ENCODE results near the gene TTLL11.
"Not testable (repeated sequence)": the region's sequence is repeated elsewhere in the genome, so short reads cannot be mapped to it uniquely, and the experiment has no call there.

DNA sequence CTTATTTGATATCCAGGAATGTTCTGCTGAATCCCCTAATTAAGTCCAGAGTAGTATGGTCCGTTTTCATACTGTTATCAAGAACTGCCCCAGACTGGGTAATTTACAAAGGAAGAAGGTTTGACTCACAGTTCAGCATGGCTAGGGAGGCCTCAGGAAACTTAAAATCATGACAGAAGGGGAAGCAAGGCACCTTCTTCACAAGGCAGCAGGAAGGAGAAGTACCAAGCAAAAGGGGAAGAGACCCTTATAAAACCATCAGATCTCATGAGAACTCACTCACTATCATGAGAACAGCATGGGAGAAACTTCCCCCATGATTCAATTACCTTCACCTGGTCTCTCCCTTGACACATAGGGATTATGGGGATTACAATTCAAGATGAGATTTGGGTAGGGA is 26.4 kb downstream of the TTLL11 start:
- TF ChIP-seq, protein P1, sequence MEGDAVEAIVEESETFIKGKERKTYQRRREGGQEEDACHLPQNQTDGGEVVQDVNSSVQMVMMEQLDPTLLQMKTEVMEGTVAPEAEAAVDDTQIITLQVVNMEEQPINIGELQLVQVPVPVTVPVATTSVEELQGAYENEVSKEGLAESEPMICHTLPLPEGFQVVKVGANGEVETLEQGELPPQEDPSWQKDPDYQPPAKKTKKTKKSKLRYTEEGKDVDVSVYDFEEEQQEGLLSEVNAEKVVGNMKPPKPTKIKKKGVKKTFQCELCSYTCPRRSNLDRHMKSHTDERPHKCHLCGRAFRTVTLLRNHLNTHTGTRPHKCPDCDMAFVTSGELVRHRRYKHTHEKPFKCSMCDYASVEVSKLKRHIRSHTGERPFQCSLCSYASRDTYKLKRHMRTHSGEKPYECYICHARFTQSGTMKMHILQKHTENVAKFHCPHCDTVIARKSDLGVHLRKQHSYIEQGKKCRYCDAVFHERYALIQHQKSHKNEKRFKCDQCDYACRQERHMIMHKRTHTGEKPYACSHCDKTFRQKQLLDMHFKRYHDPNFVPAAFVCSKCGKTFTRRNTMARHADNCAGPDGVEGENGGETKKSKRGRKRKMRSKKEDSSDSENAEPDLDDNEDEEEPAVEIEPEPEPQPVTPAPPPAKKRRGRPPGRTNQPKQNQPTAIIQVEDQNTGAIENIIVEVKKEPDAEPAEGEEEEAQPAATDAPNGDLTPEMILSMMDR (IDR thresholded peaks at IDR 0.05) = not testable (repeated sequence)
- TF ChIP-seq POLR2A (IDR thresholded peaks at IDR 0.05) = not testable (repeated sequence)
